ENCODE data around the gene TANC1. TPM values are rescaled to one million over a fixed set of nuclear protein-coding genes. Genes with fewer than 3 reads are reported as not detected.

Gene TANC1
- total and polyA plus RNA-seq, 2 experiments from 2014 or later, result 2.8 to 9.5 TPM

- Mint-ChIP-seq H3K36me3 (ENCODE audit: low read depth) (no peaks in the 10 kb centered on the region), H3K4me3 (no peak overlapping the region), H3K27me3 (ENCODE audit: insufficient read depth, low read depth, poor library complexity) (peaks cover 4% of the 10 kb centered on the region), H3K9me3 (no peaks in the 10 kb centered on the region), H3K4me1 (no peaks in the 10 kb centered on the region; the same call in 2 of the 3 replicates), H3K27ac (no peak overlapping the region)
- ATAC-seq (no peak), DNase-seq (ENCODE audit: low spot score) (no peak)
- H4K20me1 ChIP-seq (replicated peaks; ENCODE audit: insufficient read depth), result no peaks in the 10 kb centered on the region; the same call in 1 of the 2 replicates
- TF ChIP-seq ZNF114 (CRISPR knock-in tag; IDR thresholded peaks at IDR 0.05), result no peak
- no peak for TF ChIP-seq NANOG (IDR thresholded peaks at IDR 0.05; ENCODE audit: borderline replicate concordance)
- TF ChIP-seq, protein P1, sequence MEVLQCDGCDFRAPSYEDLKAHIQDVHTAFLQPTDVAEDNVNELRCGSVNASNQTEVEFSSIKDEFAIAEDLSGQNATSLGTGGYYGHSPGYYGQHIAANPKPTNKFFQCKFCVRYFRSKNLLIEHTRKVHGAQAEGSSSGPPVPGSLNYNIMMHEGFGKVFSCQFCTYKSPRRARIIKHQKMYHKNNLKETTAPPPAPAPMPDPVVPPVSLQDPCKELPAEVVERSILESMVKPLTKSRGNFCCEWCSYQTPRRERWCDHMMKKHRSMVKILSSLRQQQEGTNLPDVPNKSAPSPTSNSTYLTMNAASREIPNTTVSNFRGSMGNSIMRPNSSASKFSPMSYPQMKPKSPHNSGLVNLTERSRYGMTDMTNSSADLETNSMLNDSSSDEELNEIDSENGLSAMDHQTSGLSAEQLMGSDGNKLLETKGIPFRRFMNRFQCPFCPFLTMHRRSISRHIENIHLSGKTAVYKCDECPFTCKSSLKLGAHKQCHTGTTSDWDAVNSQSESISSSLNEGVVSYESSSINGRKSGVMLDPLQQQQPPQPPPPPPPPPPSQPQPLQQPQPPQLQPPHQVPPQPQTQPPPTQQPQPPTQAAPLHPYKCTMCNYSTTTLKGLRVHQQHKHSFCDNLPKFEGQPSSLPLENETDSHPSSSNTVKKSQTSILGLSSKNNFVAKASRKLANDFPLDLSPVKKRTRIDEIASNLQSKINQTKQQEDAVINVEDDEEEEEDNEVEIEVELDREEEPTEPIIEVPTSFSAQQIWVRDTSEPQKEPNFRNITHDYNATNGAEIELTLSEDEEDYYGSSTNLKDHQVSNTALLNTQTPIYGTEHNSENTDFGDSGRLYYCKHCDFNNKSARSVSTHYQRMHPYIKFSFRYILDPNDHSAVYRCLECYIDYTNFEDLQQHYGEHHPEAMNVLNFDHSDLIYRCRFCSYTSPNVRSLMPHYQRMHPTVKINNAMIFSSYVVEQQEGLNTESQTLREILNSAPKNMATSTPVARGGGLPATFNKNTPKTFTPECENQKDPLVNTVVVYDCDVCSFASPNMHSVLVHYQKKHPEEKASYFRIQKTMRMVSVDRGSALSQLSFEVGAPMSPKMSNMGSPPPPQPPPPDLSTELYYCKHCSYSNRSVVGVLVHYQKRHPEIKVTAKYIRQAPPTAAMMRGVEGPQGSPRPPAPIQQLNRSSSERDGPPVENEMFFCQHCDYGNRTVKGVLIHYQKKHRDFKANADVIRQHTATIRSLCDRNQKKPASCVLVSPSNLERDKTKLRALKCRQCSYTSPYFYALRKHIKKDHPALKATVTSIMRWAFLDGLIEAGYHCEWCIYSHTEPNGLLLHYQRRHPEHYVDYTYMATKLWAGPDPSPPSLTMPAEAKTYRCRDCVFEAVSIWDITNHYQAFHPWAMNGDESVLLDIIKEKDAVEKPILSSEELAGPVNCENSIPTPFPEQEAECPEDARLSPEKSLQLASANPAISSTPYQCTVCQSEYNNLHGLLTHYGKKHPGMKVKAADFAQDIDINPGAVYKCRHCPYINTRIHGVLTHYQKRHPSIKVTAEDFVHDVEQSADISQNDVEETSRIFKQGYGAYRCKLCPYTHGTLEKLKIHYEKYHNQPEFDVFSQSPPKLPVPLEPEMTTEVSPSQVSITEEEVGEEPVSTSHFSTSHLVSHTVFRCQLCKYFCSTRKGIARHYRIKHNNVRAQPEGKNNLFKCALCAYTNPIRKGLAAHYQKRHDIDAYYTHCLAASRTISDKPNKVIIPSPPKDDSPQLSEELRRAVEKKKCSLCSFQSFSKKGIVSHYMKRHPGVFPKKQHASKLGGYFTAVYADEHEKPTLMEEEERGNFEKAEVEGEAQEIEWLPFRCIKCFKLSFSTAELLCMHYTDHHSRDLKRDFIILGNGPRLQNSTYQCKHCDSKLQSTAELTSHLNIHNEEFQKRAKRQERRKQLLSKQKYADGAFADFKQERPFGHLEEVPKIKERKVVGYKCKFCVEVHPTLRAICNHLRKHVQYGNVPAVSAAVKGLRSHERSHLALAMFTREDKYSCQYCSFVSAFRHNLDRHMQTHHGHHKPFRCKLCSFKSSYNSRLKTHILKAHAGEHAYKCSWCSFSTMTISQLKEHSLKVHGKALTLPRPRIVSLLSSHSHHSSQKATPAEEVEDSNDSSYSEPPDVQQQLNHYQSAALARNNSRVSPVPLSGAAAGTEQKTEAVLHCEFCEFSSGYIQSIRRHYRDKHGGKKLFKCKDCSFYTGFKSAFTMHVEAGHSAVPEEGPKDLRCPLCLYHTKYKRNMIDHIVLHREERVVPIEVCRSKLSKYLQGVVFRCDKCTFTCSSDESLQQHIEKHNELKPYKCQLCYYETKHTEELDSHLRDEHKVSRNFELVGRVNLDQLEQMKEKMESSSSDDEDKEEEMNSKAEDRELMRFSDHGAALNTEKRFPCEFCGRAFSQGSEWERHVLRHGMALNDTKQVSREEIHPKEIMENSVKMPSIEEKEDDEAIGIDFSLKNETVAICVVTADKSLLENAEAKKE (CRISPR knock-in tag; IDR thresholded peaks at IDR 0.05), result no peak
- TF ChIP-seq ZNF331 (CRISPR knock-in tag; IDR thresholded peaks at IDR 0.05; ENCODE audit: low read depth), result no peak
- TF ChIP-seq STAT1 (IDR thresholded peaks at IDR 0.05; ENCODE audit: unreplicated experiment), result no peak
- no peak for TF ChIP-seq EZH2phosphoT487 (IDR thresholded peaks at IDR 0.05; ENCODE audit: unreplicated experiment)
- no peak for TF ChIP-seq ETS1 (IDR thresholded peaks at IDR 0.05)
- TF ChIP-seq POLR2AphosphoS5 (IDR thresholded peaks at IDR 0.05; ENCODE audit: low read depth), result no peak
- TF ChIP-seq, protein P2, sequence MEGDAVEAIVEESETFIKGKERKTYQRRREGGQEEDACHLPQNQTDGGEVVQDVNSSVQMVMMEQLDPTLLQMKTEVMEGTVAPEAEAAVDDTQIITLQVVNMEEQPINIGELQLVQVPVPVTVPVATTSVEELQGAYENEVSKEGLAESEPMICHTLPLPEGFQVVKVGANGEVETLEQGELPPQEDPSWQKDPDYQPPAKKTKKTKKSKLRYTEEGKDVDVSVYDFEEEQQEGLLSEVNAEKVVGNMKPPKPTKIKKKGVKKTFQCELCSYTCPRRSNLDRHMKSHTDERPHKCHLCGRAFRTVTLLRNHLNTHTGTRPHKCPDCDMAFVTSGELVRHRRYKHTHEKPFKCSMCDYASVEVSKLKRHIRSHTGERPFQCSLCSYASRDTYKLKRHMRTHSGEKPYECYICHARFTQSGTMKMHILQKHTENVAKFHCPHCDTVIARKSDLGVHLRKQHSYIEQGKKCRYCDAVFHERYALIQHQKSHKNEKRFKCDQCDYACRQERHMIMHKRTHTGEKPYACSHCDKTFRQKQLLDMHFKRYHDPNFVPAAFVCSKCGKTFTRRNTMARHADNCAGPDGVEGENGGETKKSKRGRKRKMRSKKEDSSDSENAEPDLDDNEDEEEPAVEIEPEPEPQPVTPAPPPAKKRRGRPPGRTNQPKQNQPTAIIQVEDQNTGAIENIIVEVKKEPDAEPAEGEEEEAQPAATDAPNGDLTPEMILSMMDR (conservative IDR thresholded peaks at IDR 0.05; ENCODE audit: low read depth in 2 of 2), result no peak
- TF ChIP-seq EZH2 (IDR thresholded peaks at IDR 0.05; ENCODE audit: low read depth, unreplicated experiment), result no peak
- no peak for TF ChIP-seq REST (IDR thresholded peaks at IDR 0.05; ENCODE audit: unreplicated experiment)
- no peaks in the 10 kb centered on the region for H3F3A ChIP-seq (replicated peaks; ENCODE audit: low read depth)
- no peak overlapping the region for H2AFZ ChIP-seq
- H3K4me1 ChIP-seq (ENCODE audit: insufficient read depth), result no peaks in the 10 kb centered on the region; the same call in 1 of the 2 replicates
- H3K36me3 ChIP-seq (ENCODE audit: insufficient read depth), result no peaks in the 10 kb centered on the region
- no peaks in the 10 kb centered on the region for H3K9me2 ChIP-seq (ENCODE audit: insufficient read depth)
- no peak overlapping the region for H3K27ac ChIP-seq (ENCODE audit: low read depth)
- H3K4me2 ChIP-seq, result no peak overlapping the region
- H3K4me3 ChIP-seq, result no peak overlapping the region
- no peaks in the 10 kb centered on the region for H3K27me3 ChIP-seq (ENCODE audit: insufficient read depth)
- no peaks in the 10 kb centered on the region for H3K79me2 ChIP-seq (replicated peaks; ENCODE audit: insufficient read depth)
These were observed 118.4 kb downstream of the TANC1 start for GRCh38 chr2:159086826-159087225.
